ENCODE measurements around the gene CACTIN. TPM values are rescaled to one million over a fixed set of nuclear protein-coding genes. Genes with fewer than 3 reads are reported as not detected.
"Not testable (repeated sequence)": the region's sequence is repeated elsewhere in the genome, so short reads cannot be mapped to it uniquely, and the experiment has no call there.

CACTIN gene
- total and polyA plus RNA-seq, 4 experiments from 2014 or later: 4.4 to 50.4 (median 30.1) TPM

DNA sequence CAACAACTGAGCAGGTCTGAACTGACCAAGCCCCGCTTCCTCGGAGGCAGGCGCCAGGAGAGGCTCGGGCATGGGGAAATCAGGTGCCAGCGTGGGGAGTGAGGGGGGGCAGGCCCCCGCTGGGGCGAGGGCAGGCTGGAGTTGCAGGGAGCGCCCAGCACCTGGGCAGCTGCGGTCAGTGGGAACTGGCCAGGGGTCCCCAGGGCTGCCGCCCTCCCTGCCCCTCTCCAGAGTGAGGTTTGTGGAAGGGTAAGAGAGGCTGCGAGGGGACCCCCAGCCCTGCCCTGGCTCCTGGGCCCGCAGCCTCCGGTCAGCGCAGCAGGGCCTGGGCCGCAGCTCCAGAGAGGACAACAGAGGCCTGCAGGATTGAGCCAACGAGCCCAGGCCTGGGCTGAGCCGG lies 41.2 kb upstream of the CACTIN start:
- Histone ChIP-seq H3K9me3 (ENCODE audit: control insufficient read depth in 1 of 2, low read length in 2 of 2) (no peaks in the 10 kb centered on the region), H3K36me3 (ENCODE audit: insufficient read depth, low read length) (peaks cover 6% of the 10 kb centered on the region), H3K27me3 (ENCODE audit: insufficient read depth, low read length) (no peaks in the 10 kb centered on the region), H3K4me3 (ENCODE audit: low read length in 2 of 2) (no peak overlapping the region), H3K27ac (ENCODE audit: low read depth, low read length) (no peak overlapping the region), H3K4me1 (ENCODE audit: insufficient read depth, low read length) (peaks cover 22% of the 10 kb centered on the region)
- CTCF ChIA-PET (ENCODE audit: partially characterized antibody): interaction anchor here (0.7 to 5.3 kb wide), 5 partner anchors 22 to 154 kb away, joined by 3 to 36 read pairs (median 17); partner anchors contain the start of gene TJP3
- intact Hi-C loops (cut with micrococcal nuclease): no loop called here
- Mint-ChIP-seq H3K4me3 (no peak overlapping the region), H3K9me3 (no peaks in the 10 kb centered on the region), H3K36me3 (peaks cover 0 to 14% of the 10 kb centered on the region in 2 donors), H3K27me3 (no peaks in the 10 kb centered on the region), H3K27ac (no peak overlapping the region), H3K4me1 (peaks cover 4 to 26% (median 15%) of the 10 kb centered on the region in 4 donors)
- POLR2A ChIA-PET (ENCODE audit: partially characterized antibody): no interaction called here
- peak in 1 of 5 donors; percentile 6 for DNase-seq

DNA sequence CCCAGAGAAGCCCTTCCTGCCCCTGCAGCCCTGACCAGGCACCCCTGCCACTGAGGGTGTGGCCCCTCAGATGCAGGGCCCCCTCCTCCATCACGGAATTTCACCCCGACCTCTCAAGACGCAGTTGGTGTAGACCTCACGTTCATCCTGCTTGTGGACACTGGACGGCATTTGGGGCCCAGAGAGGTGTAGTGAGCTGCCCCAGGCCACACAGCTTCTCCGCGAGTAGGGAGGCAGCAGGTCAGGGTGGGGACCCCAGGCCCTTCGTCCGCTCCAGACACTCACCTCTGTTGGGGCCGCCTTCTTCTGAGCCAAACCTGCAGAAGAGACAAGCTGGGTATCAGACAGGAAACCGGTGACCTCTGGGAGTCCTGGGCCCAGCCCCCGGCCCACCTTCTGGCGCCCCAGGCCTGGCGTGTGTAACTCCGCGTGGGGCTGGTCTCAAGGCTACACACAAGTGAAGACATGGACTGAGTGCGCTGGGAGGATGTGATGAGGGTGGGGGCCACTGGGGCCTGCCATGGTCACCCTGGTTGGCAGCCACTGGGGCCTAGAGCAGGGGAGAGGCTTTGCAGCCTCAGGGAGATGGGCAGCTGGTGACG lies 40.5 kb upstream of the CACTIN start:
- H3K4me3 ChIP-seq (ENCODE audit: low read length in 2 of 2): no peak overlapping the region
- H3K9me3 ChIP-seq (ENCODE audit: control insufficient read depth in 1 of 2, low read length in 2 of 2): no peaks in the 10 kb centered on the region
- no peak overlapping the region for H3K27ac ChIP-seq (ENCODE audit: low read depth, low read length)
- POLR2A ChIA-PET (ENCODE audit: partially characterized antibody): interaction anchor here (1.4 kb wide), 1 partner anchor 20 kb away, joined by 5 read pairs; no protein-coding TSS in a partner anchor
- H3K27ac Mint-ChIP-seq: peak overlapping the region in 1 of 7 donors; percentile 11
- no peaks in the 10 kb centered on the region for H3K27me3 Mint-ChIP-seq
- peak in 1 of 5 donors; percentile 37 for DNase-seq
- H3K36me3 ChIP-seq (ENCODE audit: insufficient read depth, low read length): peaks cover 6% of the 10 kb centered on the region
- CTCF ChIA-PET (ENCODE audit: partially characterized antibody): interaction anchor here (0.7 to 5.3 kb wide), 6 partner anchors 21 to 155 kb away, joined by 3 to 36 read pairs (median 12); partner anchors contain the start of gene TJP3
- H3K4me3 Mint-ChIP-seq: peak overlapping the region in 1 of 8 donors; percentile 12
- peaks cover 4 to 22% (median 12%) of the 10 kb centered on the region in 4 donors for H3K4me1 Mint-ChIP-seq
- H3K27me3 ChIP-seq (ENCODE audit: insufficient read depth, low read length): no peaks in the 10 kb centered on the region
- intact Hi-C loops (cut with micrococcal nuclease): no loop called here
- H3K4me1 ChIP-seq (ENCODE audit: insufficient read depth, low read length): peaks cover 19% of the 10 kb centered on the region
- peaks cover 0 to 14% of the 10 kb centered on the region in 2 donors for H3K36me3 Mint-ChIP-seq
- no peaks in the 10 kb centered on the region for H3K9me3 Mint-ChIP-seq

GRCh38 chr19:3666545-3666856 lies 39.9 kb upstream of the CACTIN start:
- intact Hi-C loops (cut with micrococcal nuclease): loop anchor here (1.0 kb wide), 2 partner anchors 34 to 40 kb away; partner anchors contain the start of gene PIP5K1C
- H3K36me3 ChIP-seq (ENCODE audit: insufficient read depth, low read length); H3K27ac ChIP-seq (ENCODE audit: low read depth, low read length); H3K4me3 Mint-ChIP-seq; H3K27me3 Mint-ChIP-seq; H3K9me3 Mint-ChIP-seq; H3K9me3 ChIP-seq (ENCODE audit: control insufficient read depth in 1 of 2, low read length in 2 of 2); DNase-seq; H3K27me3 ChIP-seq (ENCODE audit: insufficient read depth, low read length); H3K4me3 ChIP-seq (ENCODE audit: low read length in 2 of 2): not testable (repeated sequence)
- peaks cover 13% of the 10 kb centered on the region for H3K4me1 ChIP-seq (ENCODE audit: insufficient read depth, low read length)
- ChIA-PET POLR2A (ENCODE audit: partially characterized antibody) (interaction anchor here (0.6 to 1.4 kb wide), 3 partner anchors 21 to 40 kb away, joined by 3 to 5 read pairs (median 4); partner anchors contain the start of gene PIP5K1C), CTCF (ENCODE audit: partially characterized antibody) (interaction anchor here (1.4 to 5.3 kb wide), 5 partner anchors 21 to 155 kb away, joined by 4 to 36 read pairs (median 17); partner anchors contain the start of gene TJP3)
- Mint-ChIP-seq H3K4me1 (peaks cover 4 to 17% (median 9%) of the 10 kb centered on the region in 4 donors), H3K27ac (peak overlapping the region in 1 of 7 donors; percentile 2), H3K36me3 (peaks cover 2 to 16% of the 10 kb centered on the region in 2 donors)

- DNase-seq: peak; percentile 69 to 80 (median 70)
- H3K27me3 ChIP-seq (ENCODE audit: insufficient read depth, low read length): no peaks in the 10 kb centered on the region
- H3K27ac Mint-ChIP-seq: peak overlapping the region in 3 of 7 donors; percentile 2 to 12 (median 4)
- peaks cover 4 to 12% (median 7%) of the 10 kb centered on the region in 4 donors for H3K4me1 Mint-ChIP-seq
- H3K9me3 Mint-ChIP-seq: no peaks in the 10 kb centered on the region
- H3K36me3 Mint-ChIP-seq: peaks cover 7 to 22% of the 10 kb centered on the region in 2 donors
- H3K4me1 ChIP-seq (ENCODE audit: insufficient read depth, low read length): peaks cover 9% of the 10 kb centered on the region
- intact Hi-C loops (cut with micrococcal nuclease): loop anchor here (1.0 kb wide), 2 partner anchors 34 to 40 kb away; partner anchors contain the start of gene PIP5K1C
- H3K4me3 ChIP-seq (ENCODE audit: low read length in 2 of 2): no peak overlapping the region
- no peaks in the 10 kb centered on the region for H3K9me3 ChIP-seq (ENCODE audit: control insufficient read depth in 1 of 2, low read length in 2 of 2)
- no peak overlapping the region for H3K4me3 Mint-ChIP-seq
- CTCF ChIA-PET (ENCODE audit: partially characterized antibody): interaction anchor here (1.0 to 5.3 kb wide), 8 partner anchors 21 to 156 kb away, joined by 3 to 36 read pairs (median 6); partner anchors contain the start of gene TJP3
- H3K27ac ChIP-seq (ENCODE audit: low read depth, low read length): no peak overlapping the region
- H3K27me3 Mint-ChIP-seq: no peaks in the 10 kb centered on the region
- POLR2A ChIA-PET (ENCODE audit: partially characterized antibody): interaction anchor here (0.6 to 1.4 kb wide), 3 partner anchors 22 to 41 kb away, joined by 3 to 5 read pairs (median 4); partner anchors contain the start of gene PIP5K1C
- H3K36me3 ChIP-seq (ENCODE audit: insufficient read depth, low read length): peaks cover 6% of the 10 kb centered on the region
Observed at GRCh38 chr19:3665681-3666544, 39.3 kb upstream of the CACTIN start.

DNA sequence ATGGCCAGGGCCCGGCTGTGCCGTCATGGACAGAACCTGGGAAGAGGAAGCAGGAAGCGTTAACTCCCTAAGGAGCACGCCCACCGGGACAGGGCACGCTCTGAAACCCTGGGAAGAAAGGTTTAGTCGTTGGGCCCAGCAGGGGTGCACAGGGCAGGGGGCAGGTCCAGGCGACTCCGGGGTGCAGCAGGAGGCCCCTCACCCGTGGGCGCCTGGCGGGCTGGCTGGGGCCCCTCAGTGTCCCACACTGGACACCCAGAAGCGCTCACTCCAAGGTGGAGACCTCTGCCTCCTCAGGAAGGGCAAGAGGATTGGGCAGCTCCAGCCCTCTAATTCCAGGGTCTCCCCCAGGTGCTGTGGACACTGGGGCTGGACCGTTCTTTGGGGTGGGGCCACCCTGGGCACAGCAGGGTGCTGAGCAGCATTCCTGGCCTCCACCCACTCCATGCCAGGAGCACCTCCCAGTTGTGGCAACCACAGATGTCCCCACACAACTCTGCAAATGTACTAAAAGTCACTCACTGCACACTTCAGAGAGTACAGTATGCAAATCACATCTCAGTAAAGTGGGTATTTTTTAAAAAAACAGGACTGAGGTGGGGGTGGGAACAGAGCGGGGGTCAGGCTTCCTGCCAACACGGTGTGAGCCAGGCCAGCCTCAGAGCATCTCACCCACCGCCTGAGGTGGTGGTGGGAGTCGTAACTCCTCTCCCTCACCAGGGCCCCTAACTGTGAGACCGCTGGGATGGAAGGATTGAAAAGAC lies 38.5 kb upstream of the CACTIN start:
- no peaks in the 10 kb centered on the region for H3K27me3 Mint-ChIP-seq
- ChIA-PET CTCF (ENCODE audit: partially characterized antibody) (interaction anchor here (0.6 to 5.3 kb wide), 7 partner anchors 21 to 641 kb away, joined by 3 to 36 read pairs (median 3); partner anchors contain the start of gene TJP3), POLR2A (ENCODE audit: partially characterized antibody) (no interaction called here)

GRCh38 chr19:3663838-3664237 lies 37.2 kb upstream of the CACTIN start:
- Histone ChIP-seq H3K4me1 (ENCODE audit: insufficient read depth, low read length) (peaks cover 9% of the 10 kb centered on the region), H3K27ac (ENCODE audit: low read depth, low read length) (no peak overlapping the region), H3K9me3 (ENCODE audit: control insufficient read depth in 1 of 2, low read length in 2 of 2) (no peaks in the 10 kb centered on the region), H3K27me3 (ENCODE audit: insufficient read depth, low read length) (no peaks in the 10 kb centered on the region), H3K4me3 (ENCODE audit: low read length in 2 of 2) (no peak overlapping the region), H3K36me3 (ENCODE audit: insufficient read depth, low read length) (peaks cover 6% of the 10 kb centered on the region)
- no peak overlapping the region for H3K27ac Mint-ChIP-seq
- DNase-seq: no peak
- POLR2A ChIA-PET (ENCODE audit: partially characterized antibody): no interaction called here
- CTCF ChIA-PET (ENCODE audit: partially characterized antibody): interaction anchor here (0.8 kb wide), 1 partner anchor 32 kb away, joined by 3 read pairs; no protein-coding TSS in a partner anchor
- H3K4me3 Mint-ChIP-seq: no peak overlapping the region
- peaks cover 7 to 29% of the 10 kb centered on the region in 2 donors for H3K36me3 Mint-ChIP-seq
- H3K4me1 Mint-ChIP-seq: peaks cover 3 to 8% (median 5%) of the 10 kb centered on the region in 4 donors
- no peaks in the 10 kb centered on the region for H3K27me3 Mint-ChIP-seq
- intact Hi-C loops (cut with micrococcal nuclease): no loop called here
- H3K9me3 Mint-ChIP-seq: no peaks in the 10 kb centered on the region

More for the DNA sequence above, 38.5 kb upstream of the CACTIN start:
- Mint-ChIP-seq H3K4me3 (no peak overlapping the region), H3K9me3 (no peaks in the 10 kb centered on the region), H3K36me3 (peaks cover 7 to 26% of the 10 kb centered on the region in 2 donors), H3K27ac (no peak overlapping the region), H3K4me1 (peaks cover 3 to 8% (median 5%) of the 10 kb centered on the region in 4 donors)
- peaks cover 6% of the 10 kb centered on the region for H3K36me3 ChIP-seq (ENCODE audit: insufficient read depth, low read length)
- peak in 1 of 5 donors; percentile 16 for DNase-seq
- peaks cover 9% of the 10 kb centered on the region for H3K4me1 ChIP-seq (ENCODE audit: insufficient read depth, low read length)
- intact Hi-C loops (cut with micrococcal nuclease): no loop called here
- H3K27me3 ChIP-seq (ENCODE audit: insufficient read depth, low read length): no peaks in the 10 kb centered on the region
- no peaks in the 10 kb centered on the region for H3K9me3 ChIP-seq (ENCODE audit: control insufficient read depth in 1 of 2, low read length in 2 of 2)
- no peak overlapping the region for H3K27ac ChIP-seq (ENCODE audit: low read depth, low read length)
- H3K4me3 ChIP-seq (ENCODE audit: low read length in 2 of 2): no peak overlapping the region

Data from CD4-positive, alpha-beta memory T cell (primary cell).